Endothelial cell of umbilical vein (primary cell): ENCODE results near the gene AP5S1. TPM values are rescaled to one million over a fixed set of nuclear protein-coding genes. Genes with fewer than 3 reads are reported as not detected.

Source experiments
- BruUV-seq: library from RNA; stranded (reverse); fragments of 400-500 nt; replicated peaks from 2 replicates; lab custom pipeline; 2021; lab: Mats Ljungman, UMichigan
- CTCF ChIA-PET: fragments of 300-600, 350-600 bp; sonication (Branson Sonifier 250); formaldehyde crosslinking; loops from one replicate; lab custom pipeline; 2021; ENCODE audit warnings: antibody characterized with exemption, inconsistent platforms; lab: Charles Lee
- POLR2A ChIA-PET: fragments of 300-600, 350-600 bp; sonication (Branson Sonifier 250); formaldehyde crosslinking; loops from one replicate; lab custom pipeline; 2021; ENCODE audit warnings: antibody characterized with exemption, inconsistent platforms; lab: Charles Lee
- DNase-seq: peaks from one replicate; pipeline ENCODE4 v3.0.0-alpha.2; 2011; ENCODE audit warnings: low read depth, low spot score
- FAIRE-seq: peaks from 2 replicates; lab custom pipeline; 2011; peaks lifted over from hg19 to GRCh38; lab: Jason Lieb, UNC
- H2AFZ ChIP-seq: 2 replicates; pipeline ENCODE4 v1.6.0; 2012; ENCODE audit warnings: low read depth, low read length, control low read depth, inconsistent platforms
- H3K27ac ChIP-seq: 2 replicates; pipeline ENCODE4 v1.5.1; 2011; ENCODE audit warnings: low read depth, mild to moderate bottlenecking, control low read depth, low read length, moderate library complexity; ENCODE audit not compliant: insufficient read depth
- H3K27me3 ChIP-seq, 2 experiments: 2 replicates each; pipeline versions ENCODE4 v1.6.0 to v1.6.1; 2011; ENCODE audit warnings: low read length in 2 of 2, mixed read lengths in 1 of 2; ENCODE audit not compliant: control insufficient read depth in 2 of 2, insufficient read depth in 2 of 2
- H3K36me3 ChIP-seq, 2 experiments: 2 replicates in 1 of 2; 3 replicates in 1 of 2; pipeline ENCODE4 v1.5.1; 2011; ENCODE audit warnings: low read length in 2 of 2, mild to moderate bottlenecking in 1 of 2, moderate library complexity in 1 of 2; ENCODE audit not compliant: control insufficient read depth in 2 of 2, insufficient read depth in 2 of 2; ENCODE audit errors: extremely low read depth in 1 of 2
- H3K4me1 ChIP-seq: 3 replicates; pipeline ENCODE4 v1.5.1; 2011; ENCODE audit warnings: mild to moderate bottlenecking, low read length; ENCODE audit not compliant: control insufficient read depth, insufficient read depth; ENCODE audit errors: extremely low read depth
- H3K4me2 ChIP-seq: 2 replicates; pipeline ENCODE4 v1.6.1; 2011; ENCODE audit warnings: low read length, control low read depth, mixed read lengths; ENCODE audit not compliant: insufficient read depth
- H3K4me3 ChIP-seq, 3 experiments: fragments of 200-600 bp in 1 of 3; sonication (generic), shearing (Covaris generic) in 1 of 3; replicated peaks in 1 of 3; 2 replicates each; pipeline ENCODE4 v1.5.1; 2011 to 2016; ENCODE audit warnings: control low read depth in 3 of 3, low read length in 3 of 3, mild to moderate bottlenecking in 2 of 3, inconsistent platforms in 1 of 3, low read depth in 1 of 3, moderate library complexity in 1 of 3; ENCODE audit not compliant: insufficient read depth in 1 of 3
- H3K79me2 ChIP-seq: 2 replicates; pipeline ENCODE4 v1.6.0; 2012; ENCODE audit warnings: low read length, inconsistent platforms; ENCODE audit not compliant: control insufficient read depth, insufficient read depth
- H3K9ac ChIP-seq: replicated peaks from 2 replicates; pipeline ENCODE3; 2011; ENCODE audit warnings: low read length, control low read depth; ENCODE audit not compliant: insufficient read depth; ENCODE audit errors: extremely low read depth
- H3K9me1 ChIP-seq: replicated peaks from 3 replicates; pipeline ENCODE4 v1.6.0; 2011; ENCODE audit warnings: mild to moderate bottlenecking, low read length; ENCODE audit not compliant: control insufficient read depth, insufficient read depth; ENCODE audit errors: extremely low read depth
- H3K9me3 ChIP-seq: replicated peaks from 2 replicates; pipeline ENCODE4 v1.5.1; 2012; ENCODE audit warnings: low read length, inconsistent platforms; ENCODE audit not compliant: control insufficient read depth, insufficient read depth
- H4K20me1 ChIP-seq: replicated peaks from 2 replicates; pipeline ENCODE3; 2011; ENCODE audit warnings: mild to moderate bottlenecking, low read length; ENCODE audit not compliant: control insufficient read depth, insufficient read depth; ENCODE audit errors: extremely low read depth
- CTCF ChIP-seq, 2 donors: IDR thresholded peaks; 1 replicate in 1 of 2; 2 replicates in 1 of 2; pipeline ENCODE4 v1.5.1; 2011; ENCODE audit warnings: low read length in 2 of 2, mild to moderate bottlenecking in 2 of 2, moderate library complexity in 2 of 2, control low read depth in 1 of 2, inconsistent platforms in 1 of 2, low read depth in 1 of 2; ENCODE audit not compliant: insufficient read depth in 1 of 2; ENCODE audit errors: extremely low read depth in 1 of 2
- EZH2 ChIP-seq: IDR thresholded peaks from 2 replicates; pipeline ENCODE4 v1.6.1; 2012; ENCODE audit warnings: borderline replicate concordance, low read depth, mild to moderate bottlenecking, moderate library complexity, low read length, inconsistent platforms; ENCODE audit not compliant: severe bottlenecking
- FOS ChIP-seq: IDR thresholded peaks from 2 replicates; pipeline ENCODE4 v1.6.1; 2011; ENCODE audit warnings: mild to moderate bottlenecking, low read length, moderate library complexity, borderline replicate concordance; ENCODE audit not compliant: insufficient read depth
- GATA2 ChIP-seq: IDR thresholded peaks from 2 replicates; pipeline ENCODE4 v1.7.0; 2011; ENCODE audit warnings: low read depth, mild to moderate bottlenecking, moderate library complexity, mixed read lengths, low read length; ENCODE audit not compliant: insufficient read length, insufficient read depth
- JUN ChIP-seq: IDR thresholded peaks from 2 replicates; pipeline ENCODE4 v1.6.1; 2011; ENCODE audit warnings: borderline replicate concordance, low read depth; ENCODE audit not compliant: insufficient read length, insufficient read depth
- MYC ChIP-seq: IDR thresholded peaks from one replicate; pipeline ENCODE4 v1.6.1; 2011; ENCODE audit warnings: mild to moderate bottlenecking, low read depth, low read length
- POLR2A ChIP-seq: IDR thresholded peaks from 2 replicates; pipeline ENCODE4 v1.6.1; 2012; ENCODE audit warnings: low read depth, mild to moderate bottlenecking, control low read depth, low read length
- POLR2AphosphoS5 ChIP-seq: IDR thresholded peaks from 2 replicates; pipeline ENCODE4 v1.6.1; 2012; ENCODE audit warnings: low read depth, mild to moderate bottlenecking, control low read depth, low read length, moderate library complexity; ENCODE audit not compliant: insufficient read depth
- dilution Hi-C: fragments of 300-500 bp; cut with MboI; formaldehyde crosslinking; loops from one replicate; pipeline ENCODE4 v1.15.0; 2019; ENCODE audit warnings: low sequenced_read_pairs; ENCODE audit not compliant: extremely low pct_ligation_motif_present
- intact Hi-C: fragments of 100-400 bp; cut with micrococcal nuclease; formaldehyde crosslinking; loops from one replicate; pipeline ENCODE4 v1.10.0; 2022
- polyA plus RNA-seq, 4 experiments: library from polyadenylated mRNA; depleted of rRNA in 3 of 4; stranded (reverse) in 3 of 4; unstranded in 1 of 4; fragments of >200 nt; gene quantifications; 2 replicates each; pipeline versions ENCODE4 v1.2.1 to v1.2.3, GENCODE V29; 2011 to 2012; ENCODE audit warnings: missing spikeins in 1 of 4
- total RNA-seq: library from RNA; stranded (reverse); gene quantifications from 2 replicates; pipeline ENCODE4 v1.2.3, GENCODE V29; 2021
- TF ChIP-seq, protein P1 (sequence below): IDR thresholded peaks from 2 replicates; pipeline ENCODE4 v1.6.1; 2011; ENCODE audit not compliant: insufficient read depth, insufficient read length

AP5S1 gene
- total and polyA plus RNA-seq, 2 donors (not counting 3 experiments of a cell fraction or from before 2014, with no cell fraction given), result 15.7 to 22.0 TPM

- Histone ChIP-seq H3K4me3 (no peak overlapping the region), H3K4me1 (peaks cover 22% of the 10 kb centered on the region), H3K4me2 (no peak overlapping the region), H3K9me3 (no peaks in the 10 kb centered on the region), H3K9me1 (no peaks in the 10 kb centered on the region), H3K79me2 (peaks cover 31% of the 10 kb centered on the region), H3K27me3 (peaks cover 5 to 12% of the 10 kb centered on the region in 2 experiments), H4K20me1 (no peaks in the 10 kb centered on the region), H3K27ac (no peak overlapping the region), H3K36me3 (peaks cover 0 to 5% of the 10 kb centered on the region in 2 experiments), H3K9ac (no peak overlapping the region), H2AFZ (no peak overlapping the region)
- FAIRE-seq (no peak), DNase-seq (no peak)
- ChIA-PET POLR2A (no interaction called here), CTCF (interaction anchor here (7.6 kb wide), 1 partner anchor 35 kb away, joined by 214 read pairs; the partner anchor contains the start of gene AP5S1)
- intact Hi-C loops (no loop called here), dilution Hi-C loops (no loop called here)
- no TSS peak for BruUV-seq
- TF ChIP-seq MYC, result no peak
- TF ChIP-seq POLR2AphosphoS5, result no peak
- TF ChIP-seq FOS, result no peak
- TF ChIP-seq GATA2, result no peak
- TF ChIP-seq CTCF (IDR thresholded peaks at IDR 0.05; ENCODE audit: extremely low read depth in 1 of 2, insufficient read depth in 1 of 2, low read depth in 1 of 2, low read length in 2 of 2), result no peak
- no peak for TF ChIP-seq EZH2
- TF ChIP-seq JUN, result no peak
- no peak for TF ChIP-seq POLR2A
- TF ChIP-seq, protein P1, sequence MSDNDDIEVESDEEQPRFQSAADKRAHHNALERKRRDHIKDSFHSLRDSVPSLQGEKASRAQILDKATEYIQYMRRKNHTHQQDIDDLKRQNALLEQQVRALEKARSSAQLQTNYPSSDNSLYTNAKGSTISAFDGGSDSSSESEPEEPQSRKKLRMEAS, result no peak
Observed at GRCh38 chr20:3783511-3784195, 36.7 kb upstream of the AP5S1 start.
